Stimulated activated CD4-positive, alpha-beta T cell treated with anti-CD3 and anti-CD28 coated beads, Interleukin-4, amount 100 ng/mL, for 4 hours (primary cell): ENCODE data around the gene UPF3A.

Source experiments
- DNase-seq, 2 experiments: peaks; one replicate each; pipeline ENCODE4 v3.0.0-alpha.2; 2020

Gene UPF3A

GRCh38 chr13:114264886-114265611, 16.4 kb upstream of the UPF3A start:
- DNase-seq: no peak

- DNase-seq: no peak
Observed at GRCh38 chr13:114266241-114266640, 15.2 kb upstream of the UPF3A start.

- DNase-seq: no peak
Observed at GRCh38 chr13:114268344-114269280, 12.8 kb upstream of the UPF3A start.

- no peak for DNase-seq
Observed at GRCh38 chr13:114269281-114269770, 12.1 kb upstream of the UPF3A start.

DNA sequence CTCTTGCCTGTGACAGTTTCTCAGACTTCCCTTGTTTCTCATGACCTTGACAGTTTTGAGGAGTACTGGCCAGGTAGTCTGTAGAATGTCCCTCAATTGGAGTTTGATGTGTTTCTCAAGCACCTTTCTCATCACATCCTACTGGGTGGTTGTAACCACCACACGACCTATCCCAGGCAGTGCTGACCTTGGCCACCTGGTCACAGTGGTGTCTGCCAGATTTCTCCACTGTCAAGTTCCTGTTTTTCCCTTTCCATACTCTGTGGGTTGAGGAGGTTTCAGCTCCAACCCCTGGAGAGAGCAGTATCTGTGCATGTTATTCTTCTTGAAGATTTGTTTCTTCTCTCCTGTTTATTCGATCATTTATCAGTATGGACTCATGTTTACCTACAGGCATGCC, 8.4 kb upstream of the UPF3A start:
- no peak for DNase-seq

GRCh38 chr13:114275304-114275703, 6.1 kb upstream of the UPF3A start:
- no peak for DNase-seq

- no peak for DNase-seq
Observed at GRCh38 chr13:114279146-114279545, 2.3 kb upstream of the UPF3A start.

DNA sequence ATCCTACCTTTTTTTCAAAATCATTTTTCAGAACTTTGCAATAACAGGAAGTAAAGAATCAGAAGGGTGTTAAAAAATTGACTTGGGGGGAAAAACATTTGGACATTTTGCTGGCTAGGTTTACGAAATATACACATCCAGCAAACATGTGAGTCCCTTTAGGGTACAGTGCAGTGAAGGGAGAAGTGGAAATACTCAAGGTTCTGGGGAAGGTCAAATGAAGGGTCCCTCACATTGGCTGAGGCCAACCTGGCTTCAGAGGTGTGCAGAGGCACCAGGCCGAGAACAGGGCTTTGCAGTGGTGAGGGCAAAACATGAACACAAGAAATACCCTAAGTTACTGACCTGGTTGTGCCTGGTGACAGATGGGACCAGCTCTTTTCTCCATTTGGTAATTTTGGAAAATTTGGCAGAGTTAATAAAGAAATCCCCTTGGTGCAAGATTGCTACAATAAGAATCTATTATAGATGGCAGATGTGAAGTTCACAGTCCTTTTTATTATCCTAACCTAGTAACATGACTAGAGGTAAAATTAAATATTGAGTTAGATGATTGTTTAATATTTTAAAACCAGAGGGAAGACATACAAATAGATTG, 1.5 kb upstream of the UPF3A start:
- no peak for DNase-seq

GRCh38 chr13:114282041-114282670, 755 bp downstream of the UPF3A start:
- peak; percentile 7 to 59 for DNase-seq

DNA sequence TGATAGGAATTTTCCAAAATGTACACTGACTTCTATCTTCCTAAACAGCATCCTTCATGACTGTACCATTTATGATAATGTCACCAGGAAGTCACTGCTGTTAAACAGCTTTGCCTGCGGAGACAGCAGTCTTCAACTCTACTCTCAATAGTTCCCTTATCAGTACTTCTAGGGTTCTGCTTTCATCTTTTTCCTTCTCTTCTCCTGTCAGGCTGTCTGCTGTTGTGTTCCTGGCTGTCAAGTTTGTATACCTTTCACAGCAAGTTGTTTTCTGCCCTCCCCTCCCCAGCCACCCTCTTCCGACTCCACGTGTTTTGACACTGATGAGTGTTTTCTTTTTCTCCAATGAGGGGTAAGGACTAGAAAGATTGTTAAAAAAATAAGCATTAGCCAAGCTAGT, 2.2 kb downstream of the UPF3A start:
- no peak for DNase-seq

- DNase-seq: no peak
Observed at GRCh38 chr13:114284680-114285079, 3.3 kb downstream of the UPF3A start.

DNA sequence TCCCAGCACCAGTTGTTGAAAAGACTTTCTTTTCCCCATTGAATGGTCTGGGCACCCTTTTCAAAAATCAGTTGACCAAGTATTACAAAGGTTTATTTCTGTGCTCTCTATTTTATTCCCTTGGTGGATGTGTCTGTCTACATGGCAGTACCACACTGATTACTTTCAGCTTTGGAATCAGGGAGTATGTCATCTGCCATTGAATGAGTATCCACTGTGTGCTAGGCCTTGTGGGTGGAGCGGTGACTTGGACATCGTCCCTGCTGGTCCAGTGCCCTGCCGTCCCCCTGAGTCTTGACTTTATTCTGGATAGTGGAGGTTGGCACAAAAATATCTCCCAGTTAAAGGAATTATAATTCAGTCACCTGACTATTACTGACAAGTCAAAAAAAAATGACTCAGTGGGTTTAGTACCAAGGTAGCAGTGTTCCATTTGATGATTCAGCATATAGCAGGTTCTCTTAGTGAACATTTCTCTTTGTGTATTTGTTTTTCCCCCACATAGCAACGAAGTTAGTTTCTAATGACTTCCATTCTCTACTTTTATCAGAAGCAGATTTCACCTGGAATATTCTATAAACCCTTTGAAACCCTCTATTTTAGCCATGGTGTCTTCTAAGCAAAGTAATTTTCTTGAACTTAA, 3.9 kb downstream of the UPF3A start:
- no peak for DNase-seq

DNA sequence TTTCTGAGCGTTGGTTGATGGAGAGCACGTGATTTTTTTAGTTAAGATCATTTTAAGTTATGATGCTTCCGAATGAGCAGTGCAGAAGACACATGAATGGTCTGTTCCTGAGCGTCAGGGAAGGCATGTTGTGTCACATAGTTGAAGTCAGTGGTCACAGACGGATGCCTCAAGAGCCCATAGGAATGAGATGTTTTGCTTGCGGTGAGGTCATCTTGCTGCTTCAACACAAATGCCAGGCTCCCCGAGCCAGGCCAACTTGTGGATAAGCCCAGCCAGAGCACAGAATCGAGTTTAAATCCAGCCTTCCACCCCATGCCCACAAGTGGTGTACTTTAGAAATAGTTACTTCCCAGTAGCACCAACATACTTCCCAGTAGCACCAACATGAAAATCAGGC, 5.4 kb downstream of the UPF3A start:
- DNase-seq: no peak

DNA sequence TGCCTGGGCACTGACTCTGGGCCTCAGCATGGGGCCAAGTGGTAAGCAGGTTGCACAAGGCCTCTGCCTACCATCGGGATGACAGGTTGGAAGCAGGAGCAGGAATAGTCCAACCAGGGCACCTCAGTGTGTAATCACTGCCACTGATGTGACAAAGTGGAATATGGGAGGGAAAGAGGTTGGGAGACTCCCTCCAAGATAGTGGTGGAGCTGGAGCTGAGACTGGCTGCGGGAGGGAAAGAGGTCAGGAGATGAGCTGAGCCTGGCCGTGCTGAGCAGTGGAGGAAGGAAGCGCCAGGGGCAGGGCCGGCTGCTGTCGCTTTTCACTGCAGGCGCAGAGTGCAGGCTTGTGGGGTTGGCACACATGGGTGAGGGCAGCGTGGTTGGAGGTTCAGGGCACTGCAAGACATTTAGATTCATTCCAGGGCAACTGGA, 6.8 kb downstream of the UPF3A start:
- no peak for DNase-seq

DNA sequence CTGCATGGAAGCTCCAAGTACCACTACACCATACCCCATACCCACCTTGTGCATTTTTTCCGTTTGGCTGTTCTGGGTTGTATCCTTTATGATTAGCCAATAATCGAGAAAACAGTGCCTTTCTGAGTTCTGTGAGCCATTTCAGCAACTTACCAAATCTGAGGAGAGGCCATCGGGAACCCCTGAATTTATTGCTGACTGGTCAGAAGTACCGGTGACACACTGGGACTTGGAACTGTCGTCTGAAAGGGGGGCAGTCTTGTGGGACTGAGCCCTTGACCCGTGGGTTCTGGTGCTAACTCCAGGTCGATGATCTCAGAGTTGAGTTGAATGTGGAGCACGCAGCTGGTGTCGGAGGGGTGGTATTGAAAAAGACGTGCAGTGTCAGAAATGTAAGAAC, 15.0 kb downstream of the UPF3A start:
- no peak for DNase-seq

DNA sequence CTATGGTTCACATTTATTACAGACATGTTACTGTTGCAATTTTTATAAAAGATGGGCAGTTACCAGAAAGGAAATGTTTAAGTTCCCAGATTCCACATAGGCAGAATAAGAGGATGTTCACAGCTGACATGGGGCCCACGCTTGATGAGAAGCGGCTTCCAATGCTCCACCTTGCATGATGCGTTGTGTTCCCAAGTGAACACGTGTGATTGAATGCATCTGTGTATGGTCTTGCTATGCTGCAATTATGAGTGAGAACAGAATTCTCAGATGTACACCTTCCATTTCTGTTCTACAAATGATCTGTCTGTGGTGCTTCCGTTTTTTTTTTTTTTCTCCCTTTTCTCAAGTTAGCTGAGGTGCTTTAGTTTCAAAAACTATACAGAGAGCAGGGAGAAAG, 15.5 kb downstream of the UPF3A start:
- no peak for DNase-seq

DNA sequence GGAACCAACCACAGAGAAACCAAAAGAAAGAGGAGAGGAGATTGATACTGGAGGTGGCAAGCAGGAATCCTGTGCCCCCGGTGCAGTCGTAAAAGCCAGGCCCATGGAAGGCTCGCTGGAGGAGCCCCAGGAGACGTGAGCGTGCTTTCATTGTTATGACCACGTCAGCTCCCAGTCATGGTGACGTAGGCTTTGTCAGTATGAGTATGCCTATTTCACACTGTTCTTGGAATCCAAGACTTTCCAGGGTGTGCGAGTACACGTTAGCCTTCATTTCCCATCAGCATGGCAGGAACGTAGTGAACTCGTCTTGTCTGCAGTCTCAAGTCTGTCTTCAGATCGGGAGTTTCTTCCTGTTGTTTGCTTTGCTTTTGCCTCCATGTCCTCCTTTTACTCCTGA, 17.5 kb downstream of the UPF3A start:
- DNase-seq: no peak

GRCh38 chr13:114299604-114300305, 18.4 kb downstream of the UPF3A start:
- no peak for DNase-seq

GRCh38 chr13:114303700-114304327, 22.4 kb downstream of the UPF3A start:
- DNase-seq: no peak

DNA sequence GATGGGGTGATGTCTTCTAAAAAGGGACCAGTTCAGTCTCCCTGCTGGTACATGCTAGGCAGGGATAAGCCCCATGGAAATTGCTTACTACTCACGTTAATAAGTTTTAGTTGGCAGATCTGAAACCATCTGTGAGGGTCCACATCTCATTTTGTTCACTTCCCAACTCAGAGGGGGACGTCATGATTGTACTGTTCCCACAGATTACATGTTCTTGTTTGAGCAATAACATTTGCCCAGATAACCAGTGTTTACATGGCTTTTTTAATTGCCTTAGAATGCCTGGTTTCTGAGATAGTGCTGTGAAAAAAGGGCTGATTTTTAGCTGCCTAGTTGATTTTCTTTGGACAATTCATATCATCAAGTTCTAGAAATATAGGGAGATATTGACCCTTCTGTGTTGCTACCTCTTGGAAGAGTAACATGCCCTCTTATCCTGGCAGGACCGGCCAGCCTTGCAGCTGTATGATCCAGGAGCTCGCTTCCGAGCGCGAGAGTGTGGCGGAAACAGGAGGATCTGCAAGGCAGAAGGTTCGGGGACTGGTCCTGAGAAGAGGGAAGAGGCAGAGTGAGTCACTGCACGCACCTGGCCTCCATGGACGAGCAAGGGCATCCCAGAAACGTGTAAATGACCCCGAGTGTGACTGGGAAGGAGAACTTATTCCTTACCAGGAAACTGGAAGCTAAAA, 23.1 kb downstream of the UPF3A start:
- no peak for DNase-seq

DNA sequence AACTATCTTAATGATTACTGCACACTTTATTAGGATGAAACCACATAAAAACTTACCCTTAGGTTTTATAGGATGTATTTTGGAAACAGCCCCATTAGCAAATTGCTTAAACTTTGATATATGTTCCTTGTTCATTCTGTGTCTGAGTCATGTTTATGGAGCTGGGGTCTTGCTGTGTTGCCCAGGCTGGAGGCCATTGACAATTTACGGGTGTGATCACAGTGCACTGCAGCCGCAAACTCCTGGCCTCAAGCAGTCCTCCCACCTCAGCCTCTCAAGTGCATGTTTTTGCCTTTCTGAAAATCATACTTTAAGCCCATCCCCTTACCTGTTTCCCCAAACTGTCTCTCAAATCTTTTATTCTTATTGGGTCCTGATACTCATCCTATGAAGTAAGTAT, 27.7 kb downstream of the UPF3A start:
- no peak for DNase-seq
